ENCODE data around the gene WFIKKN2.
A peak's percentile ranks its signal among the peaks of the same experiment; 100 is the strongest.

Gene WFIKKN2

DNA sequence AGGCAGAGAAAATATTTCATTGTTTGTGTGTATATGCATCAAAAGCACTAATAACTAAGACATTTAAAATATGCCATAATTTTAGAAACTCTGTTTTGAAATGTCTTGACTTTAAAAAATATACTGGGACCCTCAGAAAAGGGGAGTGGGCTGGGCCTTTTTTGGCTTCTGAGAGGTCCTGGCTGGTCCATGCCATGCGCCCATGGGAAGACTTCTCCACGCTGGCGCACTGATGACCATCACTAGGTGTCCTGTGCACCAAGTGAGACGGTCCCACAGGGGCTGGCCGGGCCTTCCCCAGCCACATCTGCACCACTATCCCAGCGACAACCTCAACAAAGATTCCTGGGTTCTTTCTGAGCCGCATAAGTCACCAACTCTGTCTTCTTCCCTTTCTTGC lies 27.0 kb upstream of the WFIKKN2 start:
- no peak for DNase-seq (ENCODE audit: low read depth in 3 of 3, low spot score in 1 of 3)

DNA sequence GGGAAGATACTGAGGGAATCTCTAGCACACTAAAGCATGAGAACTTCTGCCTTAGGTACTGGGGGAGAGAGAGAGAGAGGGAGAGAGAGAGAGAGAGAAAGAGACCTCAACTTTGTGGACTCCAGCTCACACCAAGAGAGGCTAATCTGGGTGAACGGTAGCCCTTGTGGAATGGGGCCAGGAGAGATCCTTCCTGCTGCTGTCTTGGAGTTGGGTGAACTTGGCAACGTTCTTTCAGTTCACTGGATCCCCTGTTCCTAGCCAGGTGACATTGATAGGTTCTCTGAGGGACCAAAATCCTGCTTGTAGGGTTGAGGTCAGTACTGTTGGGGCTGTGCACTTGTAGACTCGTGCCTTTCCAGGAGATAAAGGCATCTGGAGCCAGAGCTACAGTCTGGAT lies 26.5 kb upstream of the WFIKKN2 start:
- no peak for DNase-seq (ENCODE audit: low read depth in 3 of 3, low spot score in 1 of 3)

DNA sequence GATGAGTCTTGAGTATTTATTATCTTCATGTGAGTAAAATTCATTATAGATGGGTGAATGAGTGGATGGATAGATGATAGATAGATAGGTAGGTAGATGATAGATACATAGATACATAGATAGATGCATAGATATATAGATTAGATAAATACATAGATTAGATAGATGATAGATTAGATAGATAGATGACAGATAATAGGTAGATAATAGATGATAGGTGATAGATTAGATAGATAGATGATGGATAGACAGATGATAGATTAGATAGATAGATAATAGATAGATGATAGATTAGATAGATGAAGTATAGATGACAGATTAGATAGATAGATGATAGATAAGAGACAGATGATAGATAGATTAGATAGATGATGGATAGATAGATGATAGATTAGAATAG lies 21.8 kb upstream of the WFIKKN2 start:
- no peak for DNase-seq (ENCODE audit: low read depth in 3 of 3, low spot score in 1 of 3)

DNA sequence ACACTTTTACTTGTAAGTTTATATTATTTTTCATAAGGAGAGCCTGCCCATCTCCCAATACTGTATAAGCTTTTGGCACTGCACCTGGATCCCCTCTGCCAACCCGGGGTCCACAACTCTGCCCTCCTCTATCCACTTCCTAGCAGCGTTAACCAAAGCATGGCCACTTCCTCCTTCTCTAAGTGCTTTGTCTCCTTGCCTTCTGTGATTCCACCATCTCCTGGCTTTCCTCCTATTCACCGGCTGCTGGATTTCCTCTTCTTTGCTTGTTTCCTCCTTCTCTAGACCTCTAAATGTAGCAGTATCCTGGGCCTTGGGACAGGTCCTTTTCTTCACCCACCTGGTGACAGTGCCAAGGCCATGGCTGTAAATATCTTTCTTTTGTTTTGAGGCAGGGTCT lies 20.0 kb upstream of the WFIKKN2 start:
- DNase-seq (ENCODE audit: low read depth in 3 of 3, low spot score in 1 of 3) = no peak

DNA sequence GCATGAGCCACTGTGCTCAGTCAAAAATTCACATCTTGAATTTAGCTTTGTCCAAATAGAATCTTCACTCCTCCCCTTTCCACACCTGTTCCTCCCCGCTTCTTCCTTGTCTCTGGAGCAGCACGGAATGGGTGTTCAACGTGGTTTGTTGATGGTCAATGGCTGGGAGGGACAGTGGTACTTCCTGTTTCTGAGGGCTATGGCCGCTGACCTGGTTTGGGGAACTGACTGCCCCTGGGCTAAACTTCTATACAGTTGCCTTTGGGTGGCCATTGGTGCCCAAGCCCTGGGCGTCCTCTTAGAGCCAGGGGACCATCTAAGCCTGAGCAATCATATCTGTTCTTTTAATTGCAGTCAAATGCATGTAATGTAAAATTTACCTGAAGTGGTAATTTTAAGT lies 19.1 kb upstream of the WFIKKN2 start:
- DNase-seq (ENCODE audit: low read depth in 3 of 3, low spot score in 1 of 3) = no peak

DNA sequence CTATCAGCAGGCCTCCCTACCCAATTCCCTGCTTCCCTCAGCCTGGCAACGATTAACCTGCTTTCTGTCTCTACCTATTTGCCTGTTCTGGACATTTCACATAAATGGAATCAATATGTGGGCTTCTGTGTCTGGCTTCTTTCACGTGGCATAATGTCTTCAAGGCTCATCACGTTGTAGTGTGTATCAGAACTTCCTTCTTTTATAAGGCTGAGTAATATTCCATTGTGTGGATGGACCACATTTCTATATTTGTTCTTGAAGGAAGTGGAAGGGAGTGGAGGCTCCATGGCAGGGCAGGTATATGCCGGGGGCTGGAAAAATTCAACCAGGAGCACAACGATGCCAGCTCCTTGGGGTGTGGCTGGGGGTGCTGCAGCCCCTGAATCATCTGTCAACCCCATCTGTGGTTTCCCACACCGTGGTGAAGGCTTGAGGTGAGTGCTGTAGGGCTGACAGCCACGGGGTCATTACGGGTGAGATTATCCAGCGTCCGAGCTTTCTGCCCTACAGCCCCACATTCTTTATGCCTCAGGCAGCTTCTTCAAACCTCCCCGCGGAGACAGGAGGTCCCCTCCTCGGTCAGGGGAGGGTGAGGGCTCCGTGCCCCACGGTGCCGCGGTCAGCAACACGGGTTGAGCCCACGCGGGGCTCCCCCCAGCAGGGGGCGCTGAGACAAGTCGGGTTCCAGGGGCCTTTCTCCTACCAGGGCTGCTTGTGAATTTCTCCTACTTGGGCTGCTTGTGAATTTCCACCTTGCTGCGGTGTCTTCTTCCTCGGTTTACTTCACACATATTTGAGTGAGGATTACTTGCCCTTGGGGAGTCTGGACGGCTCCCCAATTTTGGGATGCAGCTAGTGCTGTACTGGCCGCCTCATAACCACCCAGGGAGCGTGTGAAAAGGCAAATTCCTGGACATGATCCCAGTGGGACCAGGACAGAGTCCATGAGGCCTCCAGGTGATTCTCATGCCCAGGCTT lies 18.3 kb upstream of the WFIKKN2 start:
- peak in 2 of 3 donors; percentile 10 to 56 for DNase-seq (ENCODE audit: low read depth in 3 of 3, low spot score in 1 of 3)

DNA sequence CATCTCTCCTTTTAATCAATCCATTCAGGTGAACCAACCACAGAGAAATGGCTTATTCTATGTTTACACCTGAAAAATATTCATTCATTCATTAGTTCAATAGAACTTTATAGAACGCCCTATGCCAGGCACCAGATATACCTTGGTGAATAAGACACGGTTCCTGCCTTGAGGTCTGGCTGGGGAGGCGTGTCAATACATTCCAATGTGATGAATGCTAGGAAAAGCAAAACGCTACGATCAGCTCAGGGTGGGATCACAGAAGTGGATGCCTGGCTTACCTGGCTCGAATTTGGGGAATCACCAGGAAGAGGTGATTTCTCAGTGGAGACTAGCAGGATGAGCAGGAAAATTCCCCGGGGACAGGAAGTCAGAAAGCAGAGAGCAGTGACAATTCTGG lies 17.5 kb upstream of the WFIKKN2 start:
- DNase-seq (ENCODE audit: low read depth in 3 of 3, low spot score in 1 of 3) = no peak

DNA sequence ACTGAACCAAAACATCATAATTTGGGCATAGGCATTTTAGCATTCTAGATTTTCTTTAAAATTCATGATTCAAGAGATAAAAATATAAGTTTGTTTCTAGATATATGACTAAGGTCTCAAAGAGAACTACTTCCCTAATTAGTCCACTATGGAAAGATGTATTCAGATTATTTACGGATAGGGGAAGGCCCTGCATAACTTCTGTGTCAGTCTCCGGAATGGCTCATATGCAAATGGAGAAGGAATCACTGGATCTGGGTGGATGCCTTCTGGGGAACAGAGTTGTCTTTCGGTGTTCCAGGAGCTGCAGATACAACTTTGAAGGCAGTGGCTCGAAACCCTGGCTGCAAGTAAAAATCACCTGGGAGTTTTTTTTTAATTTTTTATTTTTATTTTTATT lies 17.1 kb upstream of the WFIKKN2 start:
- no peak for DNase-seq (ENCODE audit: low read depth in 3 of 3, low spot score in 1 of 3)

DNA sequence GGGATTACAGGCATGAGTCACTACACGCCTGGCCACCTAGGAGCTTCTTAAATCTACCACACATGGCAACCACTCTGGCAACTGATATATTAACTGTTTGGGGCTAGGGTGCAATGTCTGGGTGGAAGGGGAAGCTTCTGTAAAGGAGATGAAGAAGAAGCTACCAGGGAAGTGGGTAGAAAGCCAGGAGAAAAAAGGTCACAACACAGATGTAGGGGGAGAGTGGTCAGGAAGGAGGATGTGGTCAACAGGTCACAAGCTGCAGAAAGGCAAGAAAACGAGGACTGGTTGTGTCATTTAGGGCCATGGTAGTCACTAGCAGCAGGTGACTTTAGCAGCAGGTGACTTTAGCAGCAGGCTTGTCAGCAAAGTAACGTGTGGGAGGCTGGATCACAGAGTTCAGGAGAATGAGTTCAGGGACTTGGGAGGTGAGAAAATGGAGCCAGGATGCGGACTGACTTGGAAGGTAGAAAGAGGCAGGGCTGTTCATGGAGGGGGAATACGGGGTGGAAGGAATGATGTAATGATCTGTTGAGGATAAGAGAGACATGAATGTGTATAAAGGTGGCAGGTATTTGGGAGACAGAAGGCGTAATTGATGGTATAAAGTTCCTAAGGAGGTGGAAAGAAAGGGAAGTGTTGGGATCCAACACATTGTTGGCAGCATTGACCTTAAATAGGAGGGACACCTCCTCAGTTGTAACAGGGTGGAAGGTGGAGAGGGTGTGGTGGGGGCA lies 16.3 kb upstream of the WFIKKN2 start:
- DNase-seq (ENCODE audit: low read depth in 3 of 3, low spot score in 1 of 3) = no peak

DNA sequence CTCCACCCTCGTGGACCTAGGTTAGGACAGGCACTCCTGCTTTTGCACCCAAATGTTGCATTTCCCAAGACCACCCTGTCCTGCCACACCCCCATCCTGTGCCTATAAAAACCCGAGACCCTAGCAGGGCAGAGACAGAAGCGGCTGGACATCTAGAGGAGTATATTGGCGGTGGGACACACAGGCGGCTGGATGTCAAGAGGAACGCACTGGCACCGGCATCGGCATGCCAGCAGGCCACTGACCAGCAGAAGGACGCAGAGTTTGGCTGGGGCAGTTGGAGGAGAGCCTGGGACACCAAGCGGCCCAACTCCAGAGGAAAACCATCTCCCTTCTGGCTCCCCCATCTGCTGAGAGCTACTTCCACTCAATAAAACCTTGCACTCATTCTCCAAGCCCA lies 14.7 kb upstream of the WFIKKN2 start:
- DNase-seq (ENCODE audit: low read depth in 3 of 3, low spot score in 1 of 3) = no peak

DNA sequence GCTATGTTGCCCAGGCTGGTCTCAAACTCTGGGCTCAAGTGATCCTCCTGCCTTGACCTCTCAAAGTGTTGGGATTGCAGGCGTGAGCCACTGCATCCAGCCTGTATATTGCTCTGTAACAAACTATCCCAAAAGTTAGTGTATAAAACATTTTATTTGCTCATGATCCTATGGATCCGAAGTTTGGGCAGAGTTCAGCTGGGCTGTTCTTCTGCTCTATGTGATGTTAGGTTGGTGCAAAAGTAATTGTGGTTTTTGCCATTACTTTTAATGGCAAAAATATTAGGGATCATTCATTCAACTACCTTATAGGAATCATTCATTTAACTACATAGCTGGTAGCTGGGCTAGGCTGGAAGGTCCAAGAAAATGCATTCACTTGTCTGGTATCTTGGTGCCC lies 12.8 kb upstream of the WFIKKN2 start:
- no peak for DNase-seq (ENCODE audit: low read depth in 3 of 3, low spot score in 1 of 3)

DNA sequence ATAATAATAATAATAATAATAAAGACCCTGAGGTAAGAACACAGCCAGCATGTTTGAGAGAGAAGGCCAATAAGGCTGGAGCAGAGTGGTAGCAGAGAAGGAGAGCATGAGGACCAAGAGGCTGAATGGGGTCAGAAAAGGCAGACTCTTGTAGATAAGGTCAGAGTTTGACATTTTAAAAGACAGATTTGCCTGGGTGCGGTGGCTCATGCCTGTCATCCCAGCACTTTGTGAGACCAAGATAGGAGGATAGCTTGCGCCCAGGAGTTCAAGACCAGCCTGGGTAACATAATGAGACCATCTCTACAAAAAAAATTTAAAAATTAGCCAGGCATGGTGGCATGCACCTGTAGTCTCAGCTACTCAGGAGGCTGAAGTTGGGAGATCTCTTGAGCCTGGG lies 11.0 kb upstream of the WFIKKN2 start:
- no peak for DNase-seq (ENCODE audit: low read depth in 3 of 3, low spot score in 1 of 3)

DNA sequence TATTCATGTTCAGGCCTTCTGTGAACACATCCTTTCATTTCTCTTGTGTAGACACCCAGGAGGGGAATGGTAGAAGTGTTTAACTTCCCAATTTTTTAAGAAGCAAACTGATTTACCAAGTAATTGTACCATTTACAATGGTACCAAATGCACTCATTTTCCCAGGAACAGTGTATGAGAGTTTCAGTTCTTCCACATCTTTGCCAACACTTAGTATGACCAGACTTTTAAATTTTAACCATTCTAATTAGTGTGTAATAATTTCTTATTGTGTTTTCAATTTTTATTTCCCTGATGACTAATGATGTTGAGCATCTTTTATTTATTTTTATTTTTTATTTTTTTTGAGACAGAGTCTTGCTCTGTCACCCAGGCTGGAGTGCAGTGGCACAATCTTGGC lies 10.2 kb upstream of the WFIKKN2 start:
- DNase-seq (ENCODE audit: low read depth in 3 of 3, low spot score in 1 of 3) = no peak

DNA sequence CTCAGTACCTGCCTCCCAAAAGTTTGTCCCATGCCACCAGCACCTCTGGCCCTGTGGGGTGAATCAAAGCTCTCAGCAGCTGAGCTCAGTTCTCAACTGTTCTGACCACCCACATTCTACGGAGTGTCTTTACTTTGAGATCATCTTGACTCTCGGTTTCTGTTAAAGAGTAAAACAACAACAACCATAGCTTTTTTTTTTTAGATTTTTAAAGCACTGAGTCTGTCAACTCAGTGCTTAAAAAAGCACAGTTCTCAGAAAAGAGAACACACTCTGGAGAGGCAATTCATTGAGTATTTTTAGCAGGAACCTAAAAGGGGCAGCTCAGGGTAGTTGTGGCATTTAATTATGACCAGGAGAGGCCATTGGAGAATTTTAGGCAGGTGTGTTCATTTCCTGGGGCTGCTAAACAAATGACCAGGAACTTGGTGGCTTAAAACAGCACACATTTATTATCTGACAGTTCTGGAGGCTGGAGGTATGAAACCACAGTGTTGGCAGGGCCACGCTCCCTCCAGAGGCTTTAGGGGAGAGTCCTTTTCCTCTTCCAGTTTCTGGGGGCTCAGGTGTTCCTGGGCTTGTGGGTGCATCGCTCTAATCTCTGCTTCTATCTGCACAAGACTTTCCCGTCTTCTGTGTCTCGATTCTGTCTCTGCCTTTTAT lies 6.7 kb upstream of the WFIKKN2 start:
- no peak for DNase-seq (ENCODE audit: low read depth in 3 of 3, low spot score in 1 of 3)

DNA sequence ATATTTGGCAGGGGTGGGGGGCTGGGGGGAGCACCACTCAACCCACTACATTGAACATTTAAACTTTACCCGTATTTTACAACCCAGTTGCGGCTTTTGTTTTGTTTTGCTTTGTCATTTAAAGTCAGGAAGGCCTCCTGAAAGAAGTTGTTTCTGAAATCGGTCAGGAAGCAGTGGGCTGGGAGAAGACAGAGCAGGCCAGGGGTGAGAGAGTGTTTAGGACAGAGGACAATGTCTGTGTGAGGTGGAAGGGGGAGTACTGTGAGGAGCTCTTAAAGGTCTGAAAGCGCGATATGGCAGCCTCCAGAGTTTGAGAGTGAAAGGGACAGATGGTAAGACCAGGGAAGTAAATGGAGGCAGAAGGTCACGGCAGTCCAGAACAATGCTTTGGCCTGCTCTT lies 6.1 kb upstream of the WFIKKN2 start:
- DNase-seq (ENCODE audit: low read depth in 3 of 3, low spot score in 1 of 3) = no peak

DNA sequence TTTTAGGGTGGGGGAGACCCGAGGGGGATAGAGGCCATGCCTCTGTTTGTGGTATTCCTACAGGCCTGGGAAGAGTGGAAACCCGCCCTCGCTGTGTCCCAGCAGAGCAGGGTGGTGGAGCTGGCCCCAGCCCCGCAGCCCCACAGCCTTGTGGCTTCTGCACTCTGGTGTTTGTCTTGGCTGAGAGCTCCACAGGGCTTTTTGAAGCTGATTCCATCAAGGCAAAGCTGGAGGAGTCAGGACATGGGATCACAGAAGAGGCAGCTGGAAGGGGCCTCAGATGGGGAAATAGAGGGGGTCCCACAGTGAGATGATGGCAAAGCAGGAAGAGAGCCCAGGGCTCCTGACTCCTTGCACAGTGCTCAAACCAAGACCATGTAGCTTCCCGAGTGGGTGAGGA lies 5.0 kb upstream of the WFIKKN2 start:
- DNase-seq (ENCODE audit: low read depth in 3 of 3, low spot score in 1 of 3) = no peak

DNA sequence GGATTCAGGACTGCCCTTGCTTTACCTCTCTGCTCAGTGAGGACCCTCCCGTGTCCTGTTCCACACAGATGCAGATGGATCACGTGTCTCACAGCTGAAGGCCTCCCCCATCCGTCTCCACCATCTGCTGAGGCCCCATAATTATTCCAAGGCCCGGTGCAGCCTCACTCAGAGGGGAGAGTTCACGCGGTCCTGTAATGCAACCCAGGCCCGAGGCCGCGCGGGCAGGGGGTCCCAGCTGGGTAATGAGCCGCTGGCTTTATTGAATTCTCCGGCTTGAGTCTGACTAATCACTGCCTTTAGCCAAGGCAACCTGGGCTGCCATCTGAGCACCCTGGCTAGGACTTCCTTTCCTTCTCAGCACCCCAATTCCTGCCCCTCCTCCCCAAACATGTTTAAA lies 4.4 kb upstream of the WFIKKN2 start:
- DNase-seq (ENCODE audit: low read depth in 3 of 3, low spot score in 1 of 3) = no peak

DNA sequence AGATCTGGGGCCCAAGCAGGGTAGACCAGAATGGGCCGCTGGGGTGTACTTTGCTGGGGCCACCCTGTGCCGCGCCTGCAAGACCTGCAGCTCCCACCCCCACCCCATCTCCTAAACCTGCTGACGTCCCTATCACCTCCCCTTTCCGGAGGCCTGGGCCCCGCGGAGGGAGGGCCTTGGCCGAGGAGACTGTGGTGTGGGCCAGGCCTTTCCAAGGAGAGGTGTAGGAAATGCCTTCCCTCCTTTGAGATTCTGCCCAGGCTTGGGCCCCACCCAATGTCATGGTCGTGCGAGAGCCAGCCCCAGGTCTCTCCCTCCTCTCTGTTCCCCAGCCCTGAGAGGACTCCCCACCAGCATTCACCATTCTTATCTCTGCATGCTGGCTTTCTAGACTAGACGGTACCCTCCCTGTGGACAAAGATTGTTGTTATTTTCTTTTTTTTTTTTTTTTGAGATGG lies 3.9 kb upstream of the WFIKKN2 start:
- no peak for DNase-seq (ENCODE audit: low read depth in 3 of 3, low spot score in 1 of 3)

DNA sequence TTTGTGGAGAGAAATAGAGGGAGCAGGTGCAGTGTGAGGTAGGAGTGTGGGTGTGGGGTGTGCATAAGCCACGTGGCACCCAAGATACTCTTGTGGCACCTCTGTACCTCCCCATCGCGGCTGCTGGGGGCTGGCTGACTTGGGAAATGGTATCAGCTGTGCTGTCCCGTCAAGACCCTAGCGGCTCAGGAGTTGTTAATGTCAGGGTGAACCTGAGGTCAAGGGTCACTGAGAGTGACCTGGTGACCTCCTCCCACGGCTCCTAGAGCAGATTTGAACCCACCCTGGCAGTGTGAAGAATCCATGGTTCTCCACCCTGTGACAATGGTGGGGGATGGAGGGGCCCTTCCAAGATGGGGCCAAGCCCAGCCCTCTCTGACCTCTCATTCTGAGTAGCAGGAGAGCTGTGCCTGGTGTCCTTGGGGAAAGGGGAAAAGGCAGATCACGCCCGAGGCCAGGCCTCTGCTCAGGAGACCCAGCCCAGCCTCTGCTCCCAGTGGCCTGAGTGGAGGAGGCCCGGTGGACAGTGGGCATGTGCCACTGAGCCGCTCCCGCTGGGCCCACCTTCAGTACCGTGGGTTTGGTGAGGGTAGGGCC lies 3.0 kb upstream of the WFIKKN2 start:
- no peak for DNase-seq (ENCODE audit: low read depth in 3 of 3, low spot score in 1 of 3)

DNA sequence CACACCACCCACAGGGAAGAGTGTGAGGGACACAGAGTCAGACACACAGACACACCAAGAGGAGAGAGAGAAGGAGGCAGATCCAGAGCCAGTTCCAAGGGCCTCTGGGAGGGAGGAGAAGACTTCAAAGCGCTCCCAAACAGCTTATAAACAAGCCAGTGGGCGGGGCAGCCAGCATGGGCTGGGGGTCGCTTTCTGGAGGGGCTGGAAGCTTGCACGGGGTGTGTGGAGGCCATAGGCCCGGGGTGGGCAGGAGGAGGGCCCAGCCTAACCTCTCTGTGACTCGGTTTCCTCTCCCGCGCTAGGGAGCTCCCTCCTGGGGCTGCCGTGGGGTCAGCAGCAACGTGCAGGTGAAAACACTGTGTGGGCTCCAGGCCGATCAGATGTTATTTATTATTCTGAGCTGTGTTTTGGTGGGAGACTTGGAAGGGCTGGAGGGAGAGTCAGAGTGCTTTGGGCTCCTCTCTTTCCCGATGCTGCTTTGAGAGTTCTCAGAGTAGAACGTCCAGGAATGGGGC lies 2.5 kb upstream of the WFIKKN2 start:
- DNase-seq (ENCODE audit: low read depth in 3 of 3, low spot score in 1 of 3) = no peak
